Measurements from ENCODE around the gene XCR1.

GRCh38 chr3:45980819-45981218 lies 46.5 kb downstream of the XCR1 start:
- no peak for TF ChIP-seq CTCF (IDR thresholded peaks at IDR 0.05)
- no peak for TF ChIP-seq POLR2A (IDR thresholded peaks at IDR 0.05)
- TF ChIP-seq EP300 (IDR thresholded peaks at IDR 0.05), result no peak
